ENCODE results near the gene SMPX. TPM values are rescaled to one million over a fixed set of nuclear protein-coding genes. Genes with fewer than 3 reads are reported as not detected.

The SMPX gene
- total RNA-seq, 1 donor from 2014 or later: not detected

GRCh38 chrX:21674430-21675186, 83.3 kb downstream of the SMPX start:
- Histone ChIP-seq H3K27me3 (ENCODE audit: control insufficient read depth, insufficient read depth, low read length) (no peaks in the 10 kb centered on the region), H3K4me3 (ENCODE audit: low read depth, low read length) (no peak overlapping the region), H3K36me3 (ENCODE audit: control insufficient read depth, insufficient read depth, low read length) (no peaks in the 10 kb centered on the region)
- TF ChIP-seq, protein P1, sequence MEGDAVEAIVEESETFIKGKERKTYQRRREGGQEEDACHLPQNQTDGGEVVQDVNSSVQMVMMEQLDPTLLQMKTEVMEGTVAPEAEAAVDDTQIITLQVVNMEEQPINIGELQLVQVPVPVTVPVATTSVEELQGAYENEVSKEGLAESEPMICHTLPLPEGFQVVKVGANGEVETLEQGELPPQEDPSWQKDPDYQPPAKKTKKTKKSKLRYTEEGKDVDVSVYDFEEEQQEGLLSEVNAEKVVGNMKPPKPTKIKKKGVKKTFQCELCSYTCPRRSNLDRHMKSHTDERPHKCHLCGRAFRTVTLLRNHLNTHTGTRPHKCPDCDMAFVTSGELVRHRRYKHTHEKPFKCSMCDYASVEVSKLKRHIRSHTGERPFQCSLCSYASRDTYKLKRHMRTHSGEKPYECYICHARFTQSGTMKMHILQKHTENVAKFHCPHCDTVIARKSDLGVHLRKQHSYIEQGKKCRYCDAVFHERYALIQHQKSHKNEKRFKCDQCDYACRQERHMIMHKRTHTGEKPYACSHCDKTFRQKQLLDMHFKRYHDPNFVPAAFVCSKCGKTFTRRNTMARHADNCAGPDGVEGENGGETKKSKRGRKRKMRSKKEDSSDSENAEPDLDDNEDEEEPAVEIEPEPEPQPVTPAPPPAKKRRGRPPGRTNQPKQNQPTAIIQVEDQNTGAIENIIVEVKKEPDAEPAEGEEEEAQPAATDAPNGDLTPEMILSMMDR (IDR thresholded peaks at IDR 0.05; ENCODE audit: insufficient read depth, low read length, severe bottlenecking): no peak
- DNase-seq (ENCODE audit: low read depth) (no peak), FAIRE-seq (no peak)

DNA sequence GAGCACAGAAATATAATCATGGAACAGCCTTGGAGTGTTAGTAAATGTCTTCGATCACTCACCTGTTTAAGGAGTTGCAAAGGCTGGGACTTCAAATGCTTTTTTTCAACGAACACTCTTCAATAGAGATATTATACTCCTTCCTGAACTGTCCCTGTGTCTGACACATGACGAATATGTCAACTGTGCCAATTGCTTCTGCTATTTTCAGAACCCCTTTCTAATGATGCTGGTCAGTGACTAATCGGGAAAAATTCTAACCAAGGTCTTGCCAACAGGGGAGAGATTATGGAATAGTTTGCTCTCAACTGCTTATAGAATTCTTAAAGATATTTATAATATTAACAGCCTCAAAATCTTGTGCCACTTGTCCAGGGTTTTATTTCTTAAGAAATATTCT, 91.2 kb downstream of the SMPX start:
- TF ChIP-seq, protein P1 (IDR thresholded peaks at IDR 0.05; ENCODE audit: insufficient read depth, low read length, severe bottlenecking): no peak
- Histone ChIP-seq H3K4me3 (ENCODE audit: low read depth, low read length) (no peak overlapping the region), H3K36me3 (ENCODE audit: control insufficient read depth, insufficient read depth, low read length) (no peaks in the 10 kb centered on the region), H3K27me3 (ENCODE audit: control insufficient read depth, insufficient read depth, low read length) (no peaks in the 10 kb centered on the region)
- no peak for FAIRE-seq
- no peak for DNase-seq (ENCODE audit: low read depth)

DNA sequence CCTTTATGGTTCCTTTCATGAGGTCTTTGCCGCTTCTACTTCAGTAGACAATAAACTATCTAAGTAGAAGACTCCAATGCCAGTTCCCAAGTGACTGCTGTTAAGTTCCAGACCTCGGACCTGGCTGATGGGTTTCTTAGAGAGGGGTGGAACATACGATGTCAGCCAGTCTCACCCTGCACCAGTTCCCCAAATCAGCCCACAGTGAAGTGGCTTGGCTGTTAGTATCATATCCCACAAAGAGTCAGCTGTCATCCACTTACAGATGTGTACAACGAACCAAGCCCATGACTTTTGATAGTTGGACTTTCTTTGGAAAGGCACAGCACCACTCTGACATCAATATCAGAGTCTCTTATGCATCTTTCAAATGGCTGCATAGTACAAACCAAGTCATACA, 91.7 kb downstream of the SMPX start:
- DNase-seq (ENCODE audit: low read depth) (no peak), FAIRE-seq (no peak)
- H3K36me3 ChIP-seq (ENCODE audit: control insufficient read depth, insufficient read depth, low read length): no peaks in the 10 kb centered on the region
- H3K27me3 ChIP-seq (ENCODE audit: control insufficient read depth, insufficient read depth, low read length): no peaks in the 10 kb centered on the region
- TF ChIP-seq, protein P1 (IDR thresholded peaks at IDR 0.05; ENCODE audit: insufficient read depth, low read length, severe bottlenecking): no peak
- no peak overlapping the region for H3K4me3 ChIP-seq (ENCODE audit: low read depth, low read length)

DNA sequence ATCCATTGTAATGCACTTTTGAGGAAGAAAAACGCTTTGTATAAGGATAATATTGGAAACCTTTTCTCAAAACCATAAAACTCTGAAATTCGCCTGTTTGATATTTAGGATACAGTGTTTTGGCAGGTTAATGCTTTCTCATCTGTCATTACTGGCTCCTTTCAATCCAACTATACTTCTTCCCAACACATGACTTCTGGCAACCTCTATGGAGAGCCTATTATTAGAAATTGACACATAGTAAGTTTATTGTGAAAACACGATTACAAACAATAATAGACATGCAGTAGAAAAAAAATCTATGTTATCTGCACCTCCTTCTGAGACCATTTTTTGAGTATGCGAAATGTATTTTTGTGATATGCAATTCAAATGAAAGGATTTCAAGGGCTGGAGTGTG, 95.2 kb downstream of the SMPX start:
- no peak overlapping the region for H3K4me3 ChIP-seq (ENCODE audit: low read depth, low read length)
- no peaks in the 10 kb centered on the region for H3K36me3 ChIP-seq (ENCODE audit: control insufficient read depth, insufficient read depth, low read length)
- FAIRE-seq: no peak
- no peaks in the 10 kb centered on the region for H3K27me3 ChIP-seq (ENCODE audit: control insufficient read depth, insufficient read depth, low read length)
- TF ChIP-seq, protein P1 (IDR thresholded peaks at IDR 0.05; ENCODE audit: insufficient read depth, low read length, severe bottlenecking): no peak
- no peak for DNase-seq (ENCODE audit: low read depth)

DNA sequence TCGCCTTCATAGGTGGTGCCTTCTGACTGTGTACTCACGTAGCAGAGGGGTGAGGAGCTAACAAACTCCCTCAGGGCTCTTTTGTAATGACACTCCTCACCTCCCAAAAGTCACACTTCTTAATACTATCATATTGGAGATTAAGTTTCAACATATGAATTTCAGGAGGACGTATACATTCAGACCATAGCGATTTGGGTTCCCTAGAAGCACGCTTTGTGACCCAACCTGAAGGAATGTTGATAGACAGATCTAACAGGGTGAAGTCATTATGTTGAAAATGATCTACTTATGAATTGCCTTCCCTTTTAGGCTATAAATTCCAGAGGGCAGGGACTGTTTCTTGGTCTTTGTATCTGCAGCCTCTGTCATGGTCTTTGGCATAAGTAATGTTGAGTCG, 96.6 kb downstream of the SMPX start:
- no peaks in the 10 kb centered on the region for H3K36me3 ChIP-seq (ENCODE audit: control insufficient read depth, insufficient read depth, low read length)
- DNase-seq (ENCODE audit: low read depth) (peak; percentile 59), FAIRE-seq (no peak)
- TF ChIP-seq, protein P1 (IDR thresholded peaks at IDR 0.05; ENCODE audit: insufficient read depth, low read length, severe bottlenecking): no peak
- peaks cover 2% of the 10 kb centered on the region for H3K27me3 ChIP-seq (ENCODE audit: control insufficient read depth, insufficient read depth, low read length)
- no peak overlapping the region for H3K4me3 ChIP-seq (ENCODE audit: low read depth, low read length)

DNA sequence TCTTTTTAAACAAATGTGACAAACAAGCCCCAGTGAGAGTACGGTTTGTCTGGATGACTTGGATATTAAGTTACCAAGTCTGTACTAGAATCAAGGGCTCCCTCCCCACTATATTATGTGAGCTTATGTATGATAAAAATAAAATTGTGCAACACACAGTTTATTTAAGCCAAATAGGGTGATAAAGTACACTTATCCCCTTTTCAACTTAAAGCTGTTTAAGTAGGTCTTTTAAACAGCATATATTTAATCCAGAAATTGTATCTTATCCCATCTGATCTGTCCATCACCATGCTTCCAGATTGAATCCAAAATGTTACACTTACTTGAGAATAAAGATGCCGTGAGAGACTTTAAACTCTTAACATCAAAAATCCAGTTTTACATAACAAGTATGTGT, 97.8 kb downstream of the SMPX start:
- Histone ChIP-seq H3K27me3 (ENCODE audit: control insufficient read depth, insufficient read depth, low read length) (peaks cover 2% of the 10 kb centered on the region), H3K4me3 (ENCODE audit: low read depth, low read length) (no peak overlapping the region), H3K36me3 (ENCODE audit: control insufficient read depth, insufficient read depth, low read length) (no peaks in the 10 kb centered on the region)
- DNase-seq (ENCODE audit: low read depth) (no peak), FAIRE-seq (no peak)
- TF ChIP-seq, protein P1 (IDR thresholded peaks at IDR 0.05; ENCODE audit: insufficient read depth, low read length, severe bottlenecking): no peak

Measured in bronchial epithelial cell (primary cell).